Body of pancreas (tissue), 4 donors: Measurements from ENCODE around the gene HEPHL1.

ENCODE experiments used
- CTCF ChIP-seq, 7 experiments: fragments of 450-650 bp in 4 of 7; fragments of 200-600 bp in 3 of 7; sonication (generic) in 3 of 7; IDR thresholded peaks; one replicate each; pipeline ENCODE4 v1.5.1; 2016 to 2019; ENCODE audit warnings: antibody characterized with exemption in 7 of 7
- POLR2A ChIP-seq, 3 donors: fragments of 450-650 bp; IDR thresholded peaks; one replicate each; pipeline ENCODE4 v1.6.1; 2016; ENCODE audit warnings: antibody characterized with exemption in 3 of 3, mild to moderate bottlenecking in 2 of 3

DNA sequence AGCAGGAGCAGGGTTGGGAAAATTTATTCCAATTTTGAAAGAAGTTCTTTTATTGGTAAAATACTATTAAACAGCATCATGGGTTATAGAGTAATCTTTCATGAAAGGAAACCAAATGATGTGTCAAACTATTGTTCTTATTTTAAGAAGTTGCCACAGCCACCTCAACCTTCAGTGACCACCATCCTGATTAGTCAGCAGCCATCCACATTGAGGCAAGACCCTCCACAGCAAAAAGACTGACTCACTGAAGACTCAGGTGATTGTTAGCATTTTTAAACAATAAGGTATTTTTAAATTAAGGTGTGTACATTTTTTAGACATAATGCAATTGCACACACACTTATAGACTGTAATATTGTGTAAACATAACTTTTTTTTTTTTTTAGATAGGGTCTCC lies 3.7 kb upstream of the HEPHL1 start:
- TF ChIP-seq CTCF (IDR thresholded peaks at IDR 0.05): no peak
- TF ChIP-seq POLR2A (IDR thresholded peaks at IDR 0.05): no peak
